GM21576 (cell line): Measurements from ENCODE around the gene TMEM229B.

Experiments
- ATAC-seq: cut with Tn5 transposase; IDR thresholded peaks from one replicate; pipeline ENCODE4 v1.9.1; 2021; ENCODE audit warnings: mild to moderate bottlenecking, moderate library complexity; ENCODE audit not compliant: unreplicated experiment

Gene TMEM229B

DNA sequence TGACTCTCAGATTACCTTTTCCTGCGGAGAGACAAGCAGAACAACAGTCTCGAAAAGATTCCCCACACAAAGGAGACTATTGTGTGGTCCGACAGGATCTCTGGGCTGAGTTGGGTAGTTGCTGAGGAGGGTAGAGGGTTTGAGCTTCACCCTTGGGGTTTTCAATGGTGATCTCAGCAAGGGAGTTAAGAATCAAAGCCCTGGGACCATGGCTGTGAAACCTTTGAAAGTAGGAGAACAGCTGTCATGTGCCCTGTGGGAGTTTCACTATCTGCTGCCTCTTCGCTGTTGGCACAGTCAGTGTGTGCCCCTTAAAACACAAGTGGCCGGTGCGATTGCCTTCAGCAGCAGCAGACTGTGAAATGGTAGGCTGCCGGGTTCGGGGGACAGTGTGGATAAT, 62.4 kb downstream of the TMEM229B start:
- no peak for ATAC-seq

DNA sequence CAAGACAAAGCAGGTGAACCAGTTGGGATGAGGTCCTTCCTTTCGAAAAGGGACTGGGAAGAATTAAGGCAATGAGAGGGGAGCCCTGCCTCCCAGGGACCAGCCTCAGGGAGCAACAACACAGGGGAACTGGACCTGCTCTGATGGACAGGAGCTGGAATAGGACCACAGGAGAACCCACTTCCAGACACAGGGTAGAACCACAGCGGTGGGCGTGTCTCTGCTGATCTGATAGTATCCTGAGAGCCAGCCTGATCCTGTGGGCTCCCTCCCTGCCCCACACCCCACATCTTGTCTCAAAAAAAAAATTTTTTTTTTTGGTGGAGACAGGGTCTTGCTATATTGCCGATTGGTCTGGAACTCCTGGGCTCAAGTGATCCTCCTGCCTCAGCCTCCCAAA, 62.9 kb downstream of the TMEM229B start:
- ATAC-seq: no peak

DNA sequence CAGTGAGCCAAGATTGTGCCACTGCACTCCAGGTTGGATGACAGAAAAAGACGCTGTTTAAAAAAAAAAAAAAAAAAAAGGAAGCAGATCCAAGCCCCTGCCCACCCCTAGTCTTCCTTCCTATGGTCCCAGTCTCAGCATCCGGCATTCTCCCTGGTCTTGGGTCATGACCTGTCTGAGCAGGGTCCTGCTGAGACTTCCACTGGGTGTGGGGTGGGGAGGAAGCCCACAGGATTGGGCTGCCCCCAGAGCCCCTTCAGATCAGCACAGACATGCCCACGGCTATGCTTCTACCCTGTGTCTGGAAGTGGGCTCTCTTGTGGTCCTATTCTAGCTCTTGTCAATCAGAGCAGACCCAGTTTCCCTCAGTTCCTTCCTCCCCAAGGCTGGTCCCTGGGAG, 64.0 kb downstream of the TMEM229B start:
- ATAC-seq: no peak

DNA sequence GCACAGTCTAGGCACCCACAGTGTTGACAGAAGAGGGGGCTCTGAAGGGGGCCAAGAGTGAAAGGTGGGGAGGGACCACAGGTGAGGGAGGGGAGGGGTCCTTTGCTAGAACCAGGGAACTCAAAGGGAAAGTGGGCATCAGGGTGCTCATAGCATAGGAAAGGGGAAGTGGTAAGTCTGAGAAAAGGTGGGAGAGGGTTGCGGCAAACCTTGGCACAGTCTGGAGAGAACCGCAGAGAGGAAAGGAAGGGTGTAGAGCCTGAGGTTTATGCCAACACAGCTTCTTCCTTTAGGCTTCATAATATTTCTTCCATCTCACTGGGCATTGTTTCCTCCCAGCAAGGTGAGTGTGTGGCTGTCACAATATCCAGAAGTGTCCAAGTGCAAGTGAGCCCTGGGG, 65.1 kb downstream of the TMEM229B start:
- no peak for ATAC-seq

DNA sequence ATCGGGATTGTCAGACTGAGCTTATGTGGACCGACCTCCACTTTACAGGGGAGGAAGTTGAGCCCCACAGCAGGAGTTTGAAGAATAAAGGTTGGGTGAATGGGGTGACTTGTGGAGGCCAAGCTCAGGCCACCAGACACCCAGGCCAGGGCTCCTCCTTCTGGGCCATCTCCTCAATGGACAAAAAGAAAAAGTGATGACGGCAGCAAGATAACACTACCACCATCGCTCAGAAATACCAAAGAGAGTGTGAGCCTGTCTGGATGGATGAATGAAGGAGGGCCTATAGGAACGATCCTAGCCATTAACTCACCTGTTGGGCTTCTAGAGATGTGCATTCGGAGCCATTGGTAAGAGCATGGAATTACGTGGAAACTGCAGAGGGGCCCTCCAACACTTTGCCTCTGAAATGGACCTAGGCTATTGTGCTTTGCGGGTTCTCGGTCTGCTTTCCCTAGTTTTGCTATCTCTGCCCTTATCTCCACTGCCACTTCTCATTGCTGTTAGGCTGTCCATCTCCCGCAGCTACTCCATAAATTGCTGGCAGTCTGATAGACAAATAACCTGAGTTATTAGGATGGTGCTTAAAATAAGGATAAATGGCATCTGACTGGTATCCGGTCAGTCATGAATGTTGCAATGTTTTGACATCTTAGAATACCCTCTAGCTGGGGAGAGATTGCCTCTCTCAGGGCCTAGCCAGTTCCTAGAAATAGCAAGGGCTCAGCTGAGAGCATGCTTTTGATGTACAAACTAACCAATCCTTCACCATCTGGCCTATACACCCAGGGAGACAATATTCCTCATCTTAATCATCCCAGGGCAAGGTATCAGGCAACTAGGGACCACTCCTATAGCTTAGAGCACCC, 66.9 kb downstream of the TMEM229B start:
- no peak for ATAC-seq
